GM12891 (cell line): ENCODE data around the gene SH2D3A.

Source experiments
- PAX5 ChIP-seq: IDR thresholded peaks from 2 replicates; pipeline ENCODE4 v1.6.1; 2011; ENCODE audit warnings: low read length, moderate library complexity, mild to moderate bottlenecking; ENCODE audit not compliant: insufficient read depth, severe bottlenecking
- POLR2A ChIP-seq: IDR thresholded peaks from 2 replicates; pipeline ENCODE4 v1.6.1; 2011; ENCODE audit warnings: low read depth, low read length, control low read depth
- POLR2AphosphoS5 ChIP-seq: IDR thresholded peaks from 2 replicates; pipeline ENCODE4 v1.6.1; 2011; ENCODE audit warnings: low read depth, low read length, control low read depth
- TAF1 ChIP-seq: IDR thresholded peaks from 2 replicates; pipeline ENCODE4 v1.6.1; 2011; ENCODE audit warnings: low read depth, low read length, control low read depth

DNA sequence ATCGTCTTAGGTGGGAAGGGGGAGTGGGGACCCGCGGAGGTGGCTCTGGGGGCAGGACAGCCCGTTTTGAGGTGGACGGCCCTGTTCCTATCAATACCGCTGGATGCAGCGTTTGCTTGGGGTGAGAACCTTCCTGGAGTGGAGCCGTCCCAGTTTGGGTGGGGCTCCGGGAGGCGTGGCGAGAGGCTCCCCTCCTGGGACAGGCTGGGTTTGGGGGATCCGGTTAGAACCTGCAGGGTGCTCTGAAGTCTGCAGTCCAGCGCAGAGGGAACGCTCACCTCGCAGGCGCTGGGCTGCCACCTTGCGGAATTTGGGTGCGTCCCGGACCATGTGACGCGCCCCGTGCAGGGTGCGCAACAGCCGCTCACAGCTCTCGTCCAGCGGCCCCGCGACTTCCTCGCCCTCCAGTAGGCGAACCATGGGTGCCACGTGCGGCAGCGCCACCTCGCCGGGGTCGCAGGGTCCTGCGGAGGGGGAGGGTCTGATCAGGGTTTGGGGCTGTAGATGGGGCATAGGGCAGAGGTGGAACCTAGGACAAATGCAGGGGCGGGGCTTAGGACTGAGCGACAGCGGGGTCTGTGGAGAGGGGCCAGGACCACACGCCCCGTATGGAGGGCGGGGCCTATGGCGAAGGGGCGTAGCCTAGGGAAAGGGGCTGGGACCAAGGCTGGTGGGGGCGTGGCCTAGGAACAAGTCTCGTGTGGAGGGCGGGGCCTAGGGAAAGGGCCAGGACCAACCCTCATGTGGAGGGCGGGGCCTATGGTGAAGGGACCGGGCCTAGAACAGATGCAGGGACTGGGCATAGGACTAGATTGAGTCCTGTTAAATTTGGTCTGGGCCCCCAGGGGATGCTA, 13.8 kb downstream of the SH2D3A start:
- TF ChIP-seq POLR2AphosphoS5 = peak; percentile 37; the same call in 1 of the 2 replicates
- TF ChIP-seq PAX5 = no peak
- TF ChIP-seq POLR2A = 0 out of 2 replicates have a peak, but pooled peaks have one; percentile 19
- TF ChIP-seq TAF1 = 0 out of 2 replicates have a peak, but pooled peaks have one; percentile 37
